HG03442 (cell line): ENCODE measurements around the gene AGAP1.

Experiments used
- ATAC-seq: cut with Tn5 transposase; IDR thresholded peaks from one replicate; pipeline ENCODE4 v1.9.1; 2021; ENCODE audit warnings: mild to moderate bottlenecking, moderate library complexity; ENCODE audit not compliant: unreplicated experiment

Gene AGAP1

GRCh38 chr2:235530735-235531134, 36.9 kb downstream of the AGAP1 start:
- ATAC-seq, result no peak

GRCh38 chr2:235532307-235532706, 38.5 kb downstream of the AGAP1 start:
- ATAC-seq, result no peak

- no peak for ATAC-seq
These were observed 39.4 kb downstream of the AGAP1 start for GRCh38 chr2:235533198-235533597.

GRCh38 chr2:235533616-235534385, 40.0 kb downstream of the AGAP1 start:
- ATAC-seq, result no peak

- ATAC-seq, result no peak
These were observed 41.0 kb downstream of the AGAP1 start for GRCh38 chr2:235534678-235535422.

DNA sequence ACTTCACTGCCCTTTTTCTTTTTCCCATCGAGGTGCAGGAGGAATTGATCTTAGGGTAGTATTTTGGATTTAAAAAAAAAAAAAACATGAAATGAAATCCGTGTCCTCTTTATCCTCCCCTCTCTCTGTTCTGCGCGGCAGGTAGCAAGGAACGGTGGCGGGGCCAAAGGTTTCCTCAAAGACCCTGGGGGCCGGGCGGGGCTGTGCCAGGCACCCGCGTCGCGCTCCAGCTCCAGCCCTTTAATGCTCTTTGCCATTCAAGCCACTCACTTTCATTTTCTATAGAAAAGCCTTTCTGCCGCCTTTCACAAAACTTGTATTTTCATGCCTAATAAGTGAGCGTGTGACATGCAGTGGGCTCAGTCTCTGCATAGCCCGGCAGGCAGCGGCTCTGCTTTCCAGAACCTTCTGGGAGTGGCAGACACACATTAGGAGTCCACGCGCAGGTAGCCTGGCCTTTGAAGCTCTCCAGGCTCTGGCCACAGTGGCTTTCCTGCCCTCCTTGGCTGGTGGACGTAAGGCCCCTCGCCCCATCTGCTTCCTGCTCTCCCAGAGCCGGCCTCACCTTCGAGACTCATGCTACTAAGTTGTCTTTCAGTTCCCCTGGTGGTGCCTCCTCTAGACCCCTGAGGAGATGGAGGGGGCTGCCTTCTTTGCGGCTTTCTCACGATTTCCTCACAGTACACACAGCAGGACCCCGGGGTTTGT, 41.7 kb downstream of the AGAP1 start:
- no peak for ATAC-seq

DNA sequence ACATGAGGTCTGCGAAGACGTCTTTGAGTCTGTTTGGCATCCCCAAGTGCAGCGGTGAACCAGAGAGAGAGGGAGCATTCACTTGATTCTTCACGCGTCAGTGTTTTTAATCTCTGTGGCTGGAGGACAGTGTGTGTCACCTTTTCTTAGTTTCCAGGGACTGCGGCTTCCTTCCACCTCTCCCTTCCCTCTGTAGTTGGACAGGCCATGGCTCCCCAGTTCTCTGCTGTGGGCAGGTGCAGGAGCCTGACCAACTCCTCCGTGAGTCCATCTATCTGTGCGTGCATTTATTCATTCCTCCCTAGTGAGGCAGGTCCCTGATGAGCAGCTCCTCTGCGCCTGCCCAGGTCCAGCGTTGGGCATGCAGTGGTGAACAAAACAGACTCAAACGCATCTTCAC, 42.9 kb downstream of the AGAP1 start:
- ATAC-seq, result no peak

DNA sequence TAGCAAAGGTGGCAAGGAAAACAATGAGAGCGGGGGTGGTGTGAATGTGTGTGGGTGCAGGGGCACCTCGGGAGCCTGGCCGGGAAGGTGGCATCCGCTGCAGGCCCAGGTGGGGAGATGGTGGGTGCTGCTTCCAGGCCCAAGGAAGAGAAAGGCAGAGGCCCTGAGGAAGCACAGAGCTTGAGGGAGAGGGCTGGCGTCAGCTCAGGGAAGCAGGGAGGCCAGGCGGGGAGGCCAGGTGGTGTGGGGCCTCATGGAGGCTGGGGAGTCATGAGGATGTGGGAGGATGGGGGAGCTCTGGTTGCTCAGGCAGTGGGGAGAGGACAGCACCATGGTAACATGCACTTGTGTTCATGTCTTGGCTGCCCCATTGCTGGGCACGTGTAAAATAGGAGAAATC, 43.3 kb downstream of the AGAP1 start:
- no peak for ATAC-seq

GRCh38 chr2:235537587-235537986, 43.7 kb downstream of the AGAP1 start:
- ATAC-seq, result no peak

DNA sequence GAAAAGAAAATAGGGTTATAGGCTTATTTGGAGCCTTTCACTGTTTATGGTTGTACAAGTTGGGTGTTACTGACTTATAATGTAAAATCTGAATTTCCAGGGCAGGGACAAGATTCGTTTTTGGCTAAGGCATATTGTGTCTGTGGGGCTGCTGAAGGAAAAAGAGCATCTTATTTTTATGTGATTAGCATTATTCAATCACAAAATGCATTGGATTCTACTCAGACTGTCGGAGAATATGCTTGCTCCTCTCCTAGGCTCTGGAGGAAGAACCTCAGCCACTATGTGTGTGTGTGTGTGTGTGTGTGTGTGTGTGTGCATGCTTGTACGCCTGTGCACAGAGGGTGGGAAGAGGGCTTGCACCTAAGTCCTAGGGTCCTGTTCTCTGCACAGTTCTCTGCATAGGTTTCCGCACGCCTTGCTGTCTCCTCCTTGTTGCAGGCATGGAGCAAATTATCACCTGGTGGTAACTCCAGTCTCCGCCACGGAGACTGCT, 44.3 kb downstream of the AGAP1 start:
- ATAC-seq, result no peak

GRCh38 chr2:235538981-235539380, 45.1 kb downstream of the AGAP1 start:
- no peak for ATAC-seq

DNA sequence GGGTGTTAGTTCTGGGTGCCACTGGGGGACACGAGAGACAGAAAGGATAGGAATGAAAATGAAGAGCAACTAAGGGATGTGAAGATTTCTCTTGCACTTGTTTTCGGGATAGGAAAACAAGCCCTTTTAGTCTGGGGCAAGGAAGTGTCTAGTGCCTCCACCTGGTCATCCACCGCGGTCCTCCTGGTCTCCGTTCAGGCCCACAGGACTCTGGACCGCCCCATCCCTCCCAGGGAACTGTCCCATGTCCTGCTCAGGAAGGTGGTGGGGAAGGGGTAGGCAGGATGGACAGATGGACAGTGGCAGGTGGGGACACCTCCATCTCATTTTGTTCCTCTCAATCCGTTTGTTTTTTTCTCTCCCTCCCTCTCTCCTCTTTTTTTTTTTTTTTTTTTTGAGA, 45.9 kb downstream of the AGAP1 start:
- no peak for ATAC-seq

GRCh38 chr2:235541016-235541415, 47.2 kb downstream of the AGAP1 start:
- ATAC-seq, result no peak

DNA sequence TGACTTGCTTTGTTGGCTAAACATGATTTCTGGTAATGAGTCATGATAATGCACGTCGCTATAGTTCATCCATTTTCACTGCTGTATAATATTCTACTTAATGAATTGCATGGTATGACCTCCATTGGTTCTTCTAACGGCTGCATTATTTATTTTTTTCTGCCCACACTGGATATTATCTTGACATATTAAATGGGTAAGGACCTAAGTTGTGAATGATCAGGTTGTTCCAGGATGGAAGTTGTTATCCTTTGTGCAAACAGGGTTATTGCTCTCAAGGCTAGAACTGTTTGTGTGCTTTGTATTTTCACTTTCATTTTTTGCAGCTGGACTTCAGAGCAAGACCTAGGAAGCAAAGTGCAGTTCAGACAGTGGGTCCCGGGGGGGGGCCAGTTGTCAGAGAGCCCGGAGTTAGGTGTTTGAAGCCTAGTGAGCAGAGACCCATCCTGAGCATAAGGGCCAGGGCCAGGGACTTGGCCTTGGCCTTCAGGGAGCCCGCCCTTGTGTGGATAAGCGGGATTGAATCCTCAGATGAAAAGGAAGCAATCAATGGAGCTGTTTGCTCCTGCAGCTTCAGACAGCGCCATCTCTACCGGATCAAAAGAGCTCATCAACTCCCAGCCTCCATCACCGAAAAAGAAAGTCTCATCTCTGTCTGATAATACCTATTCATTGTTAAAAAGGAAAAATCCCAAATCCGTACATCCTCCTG, 48.2 kb downstream of the AGAP1 start:
- ATAC-seq, result no peak

- no peak for ATAC-seq
These were observed 48.9 kb downstream of the AGAP1 start for GRCh38 chr2:235542733-235543127.

GRCh38 chr2:235543128-235543750, 49.4 kb downstream of the AGAP1 start:
- ATAC-seq, result no peak

DNA sequence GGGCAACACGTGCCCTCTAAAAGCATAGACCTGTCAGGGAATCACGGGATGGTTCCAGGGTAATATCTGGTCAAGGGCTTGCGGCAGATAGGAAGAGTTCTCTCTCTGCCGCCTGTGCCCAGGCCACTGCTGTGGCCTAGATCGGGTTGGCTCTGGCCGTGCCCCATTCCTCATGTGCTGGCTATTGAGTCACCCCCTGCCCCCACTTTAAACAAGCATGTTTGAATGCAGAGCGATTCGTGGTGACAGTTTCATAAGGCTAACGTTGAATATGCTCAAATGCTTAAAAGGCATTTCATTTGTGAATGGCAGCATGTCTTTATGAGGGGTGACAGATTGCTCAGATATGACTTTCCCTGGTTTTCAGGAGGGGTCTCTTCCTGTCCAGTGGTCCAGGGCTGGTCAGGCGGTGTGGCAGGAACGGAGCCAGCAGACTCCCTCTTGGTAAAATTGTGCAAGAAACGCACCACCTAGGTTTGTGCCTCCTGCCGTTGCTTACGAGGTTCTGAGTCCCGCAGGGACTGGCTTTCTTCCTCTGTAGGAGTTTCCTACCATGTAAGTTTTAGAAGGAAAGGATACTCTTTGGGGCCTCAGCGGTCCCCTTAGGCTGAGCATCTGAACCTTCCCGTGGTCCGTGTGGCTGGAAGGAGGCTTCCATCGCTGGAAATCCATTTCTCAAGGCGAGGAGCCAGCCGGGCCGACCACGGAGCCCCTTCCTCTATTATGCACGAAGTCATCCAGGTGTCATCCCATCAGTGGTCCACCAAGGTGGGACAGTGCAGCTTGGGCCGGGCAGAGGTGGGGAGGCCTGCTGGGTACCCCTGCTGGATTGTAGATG, 50.2 kb downstream of the AGAP1 start:
- ATAC-seq, result no peak

GRCh38 chr2:235544689-235544969, 50.8 kb downstream of the AGAP1 start:
- ATAC-seq, result no peak

- no peak for ATAC-seq
These were observed 51.7 kb downstream of the AGAP1 start for GRCh38 chr2:235545339-235546150.
